ENCODE data around the gene THUMPD1.

THUMPD1 gene

DNA sequence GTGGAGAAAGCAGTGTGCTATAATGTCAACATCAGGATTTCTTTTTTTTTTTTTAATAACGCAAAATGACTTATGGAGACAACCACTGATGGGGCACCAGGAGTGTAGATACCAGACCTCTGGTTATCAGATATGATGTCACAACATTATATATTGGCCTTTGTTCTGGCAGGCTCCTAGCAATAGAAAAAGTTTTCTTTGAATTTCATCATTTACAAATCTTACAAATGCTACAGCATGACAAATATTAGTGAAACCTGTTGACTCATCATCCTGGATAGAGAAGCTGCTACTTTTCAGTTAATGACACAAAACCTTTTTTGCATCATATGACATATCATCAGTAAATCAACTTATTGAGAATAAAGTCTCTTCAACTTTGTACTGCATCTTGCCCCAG is 6.1 kb downstream of the THUMPD1 start:
- Histone ChIP-seq H3K27me3 (no peaks in the 10 kb centered on the region), H3K27ac (no peak overlapping the region), H3K9me3 (no peaks in the 10 kb centered on the region), H3K4me1 (peaks cover 0 to 53% (median 10%) of the 10 kb centered on the region in 4 donors), H3K4me3 (no peak overlapping the region), H3K36me3 (peaks cover 47 to 57% (median 48%) of the 10 kb centered on the region in 3 donors)
- intact Hi-C loops (cut with DNase I; ENCODE audit: low total_unique reads) = no loop called here
- no peak for TF ChIP-seq CTCF (IDR thresholded peaks at IDR 0.05)
- DNase-seq = no peak

- intact Hi-C loops (cut with DNase I; ENCODE audit: low total_unique reads) = no loop called here
- Histone ChIP-seq H3K27me3 (no peaks in the 10 kb centered on the region), H3K9me3 (no peaks in the 10 kb centered on the region), H3K4me1 (peaks cover 0 to 46% (median 4%) of the 10 kb centered on the region in 4 donors), H3K27ac (peak overlapping the region; percentile 35 to 46), H3K36me3 (peaks cover 47 to 57% (median 48%) of the 10 kb centered on the region in 3 donors), H3K4me3 (no peak overlapping the region)
- DNase-seq = no peak
- TF ChIP-seq CTCF (IDR thresholded peaks at IDR 0.05) = no peak
Observed at GRCh38 chr16:20734782-20735181, 6.8 kb downstream of the THUMPD1 start.

DNA sequence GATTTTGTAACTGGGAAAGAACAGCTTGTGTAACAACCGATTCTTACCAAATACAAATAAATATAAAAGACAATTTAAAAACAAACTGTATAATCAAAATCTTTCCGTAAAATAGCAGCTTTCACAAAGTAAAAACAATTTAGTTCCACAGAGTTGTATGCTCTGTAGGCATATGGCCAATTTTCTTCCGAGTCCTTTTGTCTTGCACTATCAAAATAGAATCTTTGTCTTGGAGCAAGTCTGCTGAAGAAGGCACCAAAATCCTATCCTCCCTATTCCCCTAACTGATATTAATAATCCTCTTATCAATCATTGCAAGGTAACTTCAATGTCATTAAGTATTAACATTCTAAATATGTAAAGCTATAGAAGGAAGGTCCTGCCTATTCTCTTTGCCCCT is 7.6 kb downstream of the THUMPD1 start:
- H3K27me3 ChIP-seq = no peaks in the 10 kb centered on the region
- peaks cover 47 to 51% (median 48%) of the 10 kb centered on the region in 3 donors for H3K36me3 ChIP-seq
- H3K4me3 ChIP-seq = no peak overlapping the region
- TF ChIP-seq CTCF (IDR thresholded peaks at IDR 0.05) = no peak
- H3K27ac ChIP-seq = peak overlapping the region; percentile 35 to 46
- H3K4me1 ChIP-seq = peaks cover 0 to 38% (median under 1%) of the 10 kb centered on the region in 4 donors
- H3K9me3 ChIP-seq = no peaks in the 10 kb centered on the region
- DNase-seq = no peak
- intact Hi-C loops (cut with DNase I; ENCODE audit: low total_unique reads) = no loop called here

DNA sequence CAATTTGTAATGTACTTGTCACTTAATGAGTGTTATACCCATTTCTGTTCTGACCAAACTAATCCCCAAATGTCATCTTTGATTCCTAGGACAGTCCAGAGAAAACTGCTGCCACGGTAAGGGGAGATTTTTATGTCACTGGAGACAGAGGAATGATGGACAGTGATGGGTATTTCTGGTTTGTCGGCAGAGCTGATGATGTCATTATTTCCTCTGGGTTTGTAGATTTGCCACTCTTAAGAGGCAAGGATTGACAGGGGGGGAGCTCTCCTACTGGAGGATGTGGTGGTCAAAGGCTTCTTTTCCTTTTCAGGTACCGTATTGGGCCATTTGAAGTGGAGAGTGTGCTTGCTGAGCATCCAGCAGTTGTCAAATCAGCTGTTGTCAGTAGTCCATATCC is 12.5 kb downstream of the THUMPD1 start:
- Histone ChIP-seq H3K36me3 (peaks cover 2 to 8% (median 6%) of the 10 kb centered on the region in 3 donors), H3K27ac (no peak overlapping the region), H3K27me3 (no peaks in the 10 kb centered on the region), H3K4me1 (peaks cover 0 to 13% (median 0%) of the 10 kb centered on the region in 4 donors), H3K4me3 (no peak overlapping the region), H3K9me3 (no peaks in the 10 kb centered on the region)
- TF ChIP-seq CTCF (IDR thresholded peaks at IDR 0.05) = no peak
- no peak for DNase-seq
- intact Hi-C loops (cut with DNase I; ENCODE audit: low total_unique reads) = no loop called here

GRCh38 chr16:20727181-20727580 is 14.4 kb downstream of the THUMPD1 start:
- no peaks in the 10 kb centered on the region for H3K9me3 ChIP-seq
- intact Hi-C loops (cut with DNase I; ENCODE audit: low total_unique reads) = no loop called here
- no peak for TF ChIP-seq CTCF (IDR thresholded peaks at IDR 0.05)
- H3K27me3 ChIP-seq = no peaks in the 10 kb centered on the region
- peaks cover 0 to 8% (median 6%) of the 10 kb centered on the region in 3 donors for H3K36me3 ChIP-seq
- H3K27ac ChIP-seq = no peak overlapping the region
- DNase-seq = no peak
- H3K4me1 ChIP-seq = no peaks in the 10 kb centered on the region
- H3K4me3 ChIP-seq = no peak overlapping the region

DNA sequence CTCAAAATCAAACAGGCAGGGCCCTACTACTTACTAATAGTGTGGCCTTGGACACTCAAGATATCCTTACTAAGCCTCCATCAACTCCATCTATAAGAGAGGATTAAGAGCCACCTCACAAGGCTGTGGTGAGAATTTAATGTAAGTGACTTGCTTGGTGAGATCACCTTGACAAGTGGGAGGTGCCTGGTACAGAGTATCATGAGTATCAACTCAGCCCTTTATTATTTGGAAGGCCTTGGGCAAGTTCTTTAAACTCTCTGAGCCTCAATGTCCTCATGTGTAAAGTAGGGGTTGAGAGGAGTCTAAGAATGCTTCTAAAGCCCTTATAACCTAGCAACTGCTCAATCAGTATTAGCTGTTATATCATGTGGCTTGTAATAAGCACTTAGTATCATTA is 15.0 kb downstream of the THUMPD1 start:
- no peak for TF ChIP-seq CTCF (IDR thresholded peaks at IDR 0.05)

More for the DNA sequence above, 15.0 kb downstream of the THUMPD1 start:
- Histone ChIP-seq H3K4me1 (no peaks in the 10 kb centered on the region), H3K27me3 (no peaks in the 10 kb centered on the region), H3K36me3 (peaks cover 0 to 8% (median 6%) of the 10 kb centered on the region in 3 donors), H3K4me3 (no peak overlapping the region), H3K9me3 (no peaks in the 10 kb centered on the region), H3K27ac (no peak overlapping the region)
- intact Hi-C loops (cut with DNase I; ENCODE audit: low total_unique reads) = no loop called here
- DNase-seq = no peak

All from tibial artery (tissue), 4 donors.